ENCODE data around the gene IGFBP5.

Gene IGFBP5

GRCh38 chr2:216713691-216714336 lies 18.5 kb upstream of the IGFBP5 start:
- Histone ChIP-seq H3K27me3 (ENCODE audit: control insufficient read depth, insufficient read depth, low read length) (no peaks in the 10 kb centered on the region), H3K4me1 (ENCODE audit: control insufficient read depth, low read depth, low read length) (no peaks in the 10 kb centered on the region), H3K9ac (ENCODE audit: low read length) (no peak overlapping the region), H3K36me3 (ENCODE audit: control insufficient read depth, low read depth, low read length) (no peaks in the 10 kb centered on the region), H3K9me3 (ENCODE audit: control insufficient read depth, low read depth, low read length) (no peaks in the 10 kb centered on the region), H3K4me3 (ENCODE audit: low read length) (no peak overlapping the region), H3K27ac (ENCODE audit: low read length) (no peak overlapping the region)

GRCh38 chr2:216711348-216711747 lies 16.0 kb upstream of the IGFBP5 start:
- no peak overlapping the region for H3K4me3 ChIP-seq (ENCODE audit: low read length)
- no peaks in the 10 kb centered on the region for H3K4me1 ChIP-seq (ENCODE audit: control insufficient read depth, low read depth, low read length)
- H3K27ac ChIP-seq (ENCODE audit: low read length): no peak overlapping the region
- H3K36me3 ChIP-seq (ENCODE audit: control insufficient read depth, low read depth, low read length): no peaks in the 10 kb centered on the region
- no peaks in the 10 kb centered on the region for H3K27me3 ChIP-seq (ENCODE audit: control insufficient read depth, insufficient read depth, low read length)
- H3K9ac ChIP-seq (ENCODE audit: low read length): no peak overlapping the region
- no peaks in the 10 kb centered on the region for H3K9me3 ChIP-seq (ENCODE audit: control insufficient read depth, low read depth, low read length)

GRCh38 chr2:216710551-216711301 lies 15.4 kb upstream of the IGFBP5 start:
- Histone ChIP-seq H3K4me1 (ENCODE audit: control insufficient read depth, low read depth, low read length) (no peaks in the 10 kb centered on the region), H3K9ac (ENCODE audit: low read length) (no peak overlapping the region), H3K36me3 (ENCODE audit: control insufficient read depth, low read depth, low read length) (no peaks in the 10 kb centered on the region), H3K4me3 (ENCODE audit: low read length) (no peak overlapping the region), H3K27ac (ENCODE audit: low read length) (no peak overlapping the region), H3K9me3 (ENCODE audit: control insufficient read depth, low read depth, low read length) (no peaks in the 10 kb centered on the region), H3K27me3 (ENCODE audit: control insufficient read depth, insufficient read depth, low read length) (no peaks in the 10 kb centered on the region)

GRCh38 chr2:216702756-216703155 lies 7.4 kb upstream of the IGFBP5 start:
- H3K4me3 ChIP-seq (ENCODE audit: low read length): no peak overlapping the region
- H3K27me3 ChIP-seq (ENCODE audit: control insufficient read depth, insufficient read depth, low read length): no peaks in the 10 kb centered on the region
- H3K36me3 ChIP-seq (ENCODE audit: control insufficient read depth, low read depth, low read length): no peaks in the 10 kb centered on the region
- H3K9me3 ChIP-seq (ENCODE audit: control insufficient read depth, low read depth, low read length): no peaks in the 10 kb centered on the region
- no peak overlapping the region for H3K9ac ChIP-seq (ENCODE audit: low read length)
- H3K27ac ChIP-seq (ENCODE audit: low read length): no peak overlapping the region
- no peaks in the 10 kb centered on the region for H3K4me1 ChIP-seq (ENCODE audit: control insufficient read depth, low read depth, low read length)

- H3K9me3 ChIP-seq (ENCODE audit: control insufficient read depth, low read depth, low read length): no peaks in the 10 kb centered on the region
- H3K27ac ChIP-seq (ENCODE audit: low read length): no peak overlapping the region
- H3K4me3 ChIP-seq (ENCODE audit: low read length): no peak overlapping the region
Observed at GRCh38 chr2:216701544-216701943, 6.2 kb upstream of the IGFBP5 start.

GRCh38 chr2:216700781-216701180 lies 5.4 kb upstream of the IGFBP5 start:
- no peak overlapping the region for H3K4me3 ChIP-seq (ENCODE audit: low read length)
- no peaks in the 10 kb centered on the region for H3K36me3 ChIP-seq (ENCODE audit: control insufficient read depth, low read depth, low read length)
- no peak overlapping the region for H3K9ac ChIP-seq (ENCODE audit: low read length)
- no peaks in the 10 kb centered on the region for H3K4me1 ChIP-seq (ENCODE audit: control insufficient read depth, low read depth, low read length)
- peaks cover 14% of the 10 kb centered on the region for H3K27me3 ChIP-seq (ENCODE audit: control insufficient read depth, insufficient read depth, low read length)
- H3K27ac ChIP-seq (ENCODE audit: low read length): no peak overlapping the region
- no peaks in the 10 kb centered on the region for H3K9me3 ChIP-seq (ENCODE audit: control insufficient read depth, low read depth, low read length)

More at GRCh38 chr2:216701544-216701943, 6.2 kb upstream of the IGFBP5 start:
- peaks cover 8% of the 10 kb centered on the region for H3K27me3 ChIP-seq (ENCODE audit: control insufficient read depth, insufficient read depth, low read length)
- H3K36me3 ChIP-seq (ENCODE audit: control insufficient read depth, low read depth, low read length): no peaks in the 10 kb centered on the region
- H3K9ac ChIP-seq (ENCODE audit: low read length): no peak overlapping the region
- H3K4me1 ChIP-seq (ENCODE audit: control insufficient read depth, low read depth, low read length): no peaks in the 10 kb centered on the region

GRCh38 chr2:216700088-216700567 lies 4.8 kb upstream of the IGFBP5 start:
- peaks cover 2% of the 10 kb centered on the region for H3K4me1 ChIP-seq (ENCODE audit: control insufficient read depth, low read depth, low read length)
- no peak overlapping the region for H3K27ac ChIP-seq (ENCODE audit: low read length)
- H3K9ac ChIP-seq (ENCODE audit: low read length): no peak overlapping the region
- H3K4me3 ChIP-seq (ENCODE audit: low read length): no peak overlapping the region
- H3K36me3 ChIP-seq (ENCODE audit: control insufficient read depth, low read depth, low read length): no peaks in the 10 kb centered on the region
- H3K27me3 ChIP-seq (ENCODE audit: control insufficient read depth, insufficient read depth, low read length): peaks cover 20% of the 10 kb centered on the region
- H3K9me3 ChIP-seq (ENCODE audit: control insufficient read depth, low read depth, low read length): no peaks in the 10 kb centered on the region

- Histone ChIP-seq H3K27ac (ENCODE audit: low read length) (no peak overlapping the region), H3K9me3 (ENCODE audit: control insufficient read depth, low read depth, low read length) (no peaks in the 10 kb centered on the region), H3K36me3 (ENCODE audit: control insufficient read depth, low read depth, low read length) (no peaks in the 10 kb centered on the region), H3K4me1 (ENCODE audit: control insufficient read depth, low read depth, low read length) (peaks cover 2% of the 10 kb centered on the region), H3K9ac (ENCODE audit: low read length) (no peak overlapping the region), H3K27me3 (ENCODE audit: control insufficient read depth, insufficient read depth, low read length) (peaks cover 32% of the 10 kb centered on the region), H3K4me3 (ENCODE audit: low read length) (no peak overlapping the region)
Observed at GRCh38 chr2:216698895-216699294, 3.5 kb upstream of the IGFBP5 start.

GRCh38 chr2:216698293-216698692 lies 2.9 kb upstream of the IGFBP5 start:
- Histone ChIP-seq H3K4me1 (ENCODE audit: control insufficient read depth, low read depth, low read length) (peaks cover 5% of the 10 kb centered on the region), H3K36me3 (ENCODE audit: control insufficient read depth, low read depth, low read length) (no peaks in the 10 kb centered on the region), H3K4me3 (ENCODE audit: low read length) (no peak overlapping the region), H3K27me3 (ENCODE audit: control insufficient read depth, insufficient read depth, low read length) (peaks cover 37% of the 10 kb centered on the region), H3K9me3 (ENCODE audit: control insufficient read depth, low read depth, low read length) (no peaks in the 10 kb centered on the region), H3K27ac (ENCODE audit: low read length) (no peak overlapping the region), H3K9ac (ENCODE audit: low read length) (no peak overlapping the region)

GRCh38 chr2:216696751-216697560 lies 1.6 kb upstream of the IGFBP5 start:
- H3K4me3 ChIP-seq (ENCODE audit: low read length): no peak overlapping the region
- no peak overlapping the region for H3K27ac ChIP-seq (ENCODE audit: low read length)
- no peak overlapping the region for H3K9ac ChIP-seq (ENCODE audit: low read length)
- peaks cover 5% of the 10 kb centered on the region for H3K4me1 ChIP-seq (ENCODE audit: control insufficient read depth, low read depth, low read length)
- H3K27me3 ChIP-seq (ENCODE audit: control insufficient read depth, insufficient read depth, low read length): peaks cover 40% of the 10 kb centered on the region
- no peaks in the 10 kb centered on the region for H3K36me3 ChIP-seq (ENCODE audit: control insufficient read depth, low read depth, low read length)
- H3K9me3 ChIP-seq (ENCODE audit: control insufficient read depth, low read depth, low read length): no peaks in the 10 kb centered on the region

- Histone ChIP-seq H3K9me3 (ENCODE audit: control insufficient read depth, low read depth, low read length) (no peaks in the 10 kb centered on the region), H3K27ac (ENCODE audit: low read length) (no peak overlapping the region), H3K9ac (ENCODE audit: low read length) (no peak overlapping the region), H3K36me3 (ENCODE audit: control insufficient read depth, low read depth, low read length) (no peaks in the 10 kb centered on the region), H3K4me1 (ENCODE audit: control insufficient read depth, low read depth, low read length) (peaks cover 5% of the 10 kb centered on the region), H3K4me3 (ENCODE audit: low read length) (no peak overlapping the region), H3K27me3 (ENCODE audit: control insufficient read depth, insufficient read depth, low read length) (peaks cover 41% of the 10 kb centered on the region)
Observed at GRCh38 chr2:216696321-216696720, 972 bp upstream of the IGFBP5 start.

All from iPS-18a (cell line).